ENCODE data around the gene SIGLEC7.

Gene SIGLEC7

GRCh38 chr19:51116736-51117286, 25.3 kb upstream of the SIGLEC7 start:
- no peak for DNase-seq (ENCODE audit: low read depth in 3 of 3, low spot score in 1 of 3)

- no peak for DNase-seq (ENCODE audit: low read depth in 3 of 3, low spot score in 1 of 3)
Measured at GRCh38 chr19:51119101-51119500, 23.0 kb upstream of the SIGLEC7 start.

GRCh38 chr19:51119611-51120010, 22.5 kb upstream of the SIGLEC7 start:
- no peak for DNase-seq (ENCODE audit: low read depth in 3 of 3, low spot score in 1 of 3)

GRCh38 chr19:51120160-51120559, 21.9 kb upstream of the SIGLEC7 start:
- DNase-seq (ENCODE audit: low read depth in 3 of 3, low spot score in 1 of 3): no peak

- no peak for DNase-seq (ENCODE audit: low read depth in 3 of 3, low spot score in 1 of 3)
Measured at GRCh38 chr19:51121257-51121656, 20.8 kb upstream of the SIGLEC7 start.

GRCh38 chr19:51122112-51122981, 19.8 kb upstream of the SIGLEC7 start:
- DNase-seq (ENCODE audit: low read depth in 3 of 3, low spot score in 1 of 3): no peak

- DNase-seq (ENCODE audit: low read depth in 3 of 3, low spot score in 1 of 3): no peak
Measured at GRCh38 chr19:51123381-51123800, 18.7 kb upstream of the SIGLEC7 start.

GRCh38 chr19:51123802-51124201, 18.3 kb upstream of the SIGLEC7 start:
- no peak for DNase-seq (ENCODE audit: low read depth in 3 of 3, low spot score in 1 of 3)

- DNase-seq (ENCODE audit: low read depth in 3 of 3, low spot score in 1 of 3): no peak
Measured at GRCh38 chr19:51124216-51124615, 17.9 kb upstream of the SIGLEC7 start.

- DNase-seq (ENCODE audit: low read depth in 3 of 3, low spot score in 1 of 3): no peak
Measured at GRCh38 chr19:51124729-51125128, 17.4 kb upstream of the SIGLEC7 start, which contains the start of gene SIGLEC9. Gene SIGLEC9 (plus strand): TSS chr19:51124906. CDS start chr19:51124975, 69 bp downstream.

GRCh38 chr19:51125421-51126075, 16.6 kb upstream of the SIGLEC7 start:
- no peak for DNase-seq (ENCODE audit: low read depth in 3 of 3, low spot score in 1 of 3)

- DNase-seq (ENCODE audit: low read depth in 3 of 3, low spot score in 1 of 3): no peak
Measured at GRCh38 chr19:51127032-51127431, 15.1 kb upstream of the SIGLEC7 start.

GRCh38 chr19:51127755-51128154, 14.3 kb upstream of the SIGLEC7 start:
- no peak for DNase-seq (ENCODE audit: low read depth in 3 of 3, low spot score in 1 of 3)

- DNase-seq (ENCODE audit: low read depth in 3 of 3, low spot score in 1 of 3): no peak
Measured at GRCh38 chr19:51128227-51128626, 13.9 kb upstream of the SIGLEC7 start.

- no peak for DNase-seq (ENCODE audit: low read depth in 3 of 3, low spot score in 1 of 3)
Measured at GRCh38 chr19:51129716-51130115, 12.4 kb upstream of the SIGLEC7 start.

GRCh38 chr19:51131780-51132680, 10.1 kb upstream of the SIGLEC7 start:
- DNase-seq (ENCODE audit: low read depth in 3 of 3, low spot score in 1 of 3): no peak

- DNase-seq (ENCODE audit: low read depth in 3 of 3, low spot score in 1 of 3): no peak
Measured at GRCh38 chr19:51135004-51135403, 7.1 kb upstream of the SIGLEC7 start.

- DNase-seq (ENCODE audit: low read depth in 3 of 3, low spot score in 1 of 3): no peak
Measured at GRCh38 chr19:51135986-51136762, 5.9 kb upstream of the SIGLEC7 start.

- DNase-seq (ENCODE audit: low read depth in 3 of 3, low spot score in 1 of 3): no peak
Measured at GRCh38 chr19:51136851-51137551, 5.1 kb upstream of the SIGLEC7 start.
